Endothelial cell of umbilical vein (primary cell): ENCODE results near the gene HPDL. TPM values are rescaled to one million over a fixed set of nuclear protein-coding genes. Genes with fewer than 3 reads are reported as not detected.

ENCODE experiments used
- BruUV-seq: library from RNA; stranded (reverse); fragments of 400-500 nt; replicated peaks from 2 replicates; lab custom pipeline; 2021; lab: Mats Ljungman, UMichigan
- CTCF ChIA-PET: fragments of 300-600, 350-600 bp; sonication (Branson Sonifier 250); formaldehyde crosslinking; loops from one replicate; lab custom pipeline; 2021; ENCODE audit warnings: antibody characterized with exemption, inconsistent platforms; lab: Charles Lee
- POLR2A ChIA-PET: fragments of 300-600, 350-600 bp; sonication (Branson Sonifier 250); formaldehyde crosslinking; loops from one replicate; lab custom pipeline; 2021; ENCODE audit warnings: antibody characterized with exemption, inconsistent platforms; lab: Charles Lee
- DNase-seq: peaks from one replicate; pipeline ENCODE4 v3.0.0-alpha.2; 2011; ENCODE audit warnings: low read depth, low spot score
- FAIRE-seq: peaks from 2 replicates; lab custom pipeline; 2011; peaks lifted over from hg19 to GRCh38; lab: Jason Lieb, UNC
- H2AFZ ChIP-seq: 2 replicates; pipeline ENCODE4 v1.6.0; 2012; ENCODE audit warnings: low read depth, low read length, control low read depth, inconsistent platforms
- H3K27ac ChIP-seq: 2 replicates; pipeline ENCODE4 v1.5.1; 2011; ENCODE audit warnings: low read depth, mild to moderate bottlenecking, control low read depth, low read length, moderate library complexity; ENCODE audit not compliant: insufficient read depth
- H3K27me3 ChIP-seq, 2 experiments: 2 replicates each; pipeline versions ENCODE4 v1.6.0 to v1.6.1; 2011; ENCODE audit warnings: low read length in 2 of 2, mixed read lengths in 1 of 2; ENCODE audit not compliant: control insufficient read depth in 2 of 2, insufficient read depth in 2 of 2
- H3K36me3 ChIP-seq, 2 experiments: 2 replicates in 1 of 2; 3 replicates in 1 of 2; pipeline ENCODE4 v1.5.1; 2011; ENCODE audit warnings: low read length in 2 of 2, mild to moderate bottlenecking in 1 of 2, moderate library complexity in 1 of 2; ENCODE audit not compliant: control insufficient read depth in 2 of 2, insufficient read depth in 2 of 2; ENCODE audit errors: extremely low read depth in 1 of 2
- H3K4me1 ChIP-seq: 3 replicates; pipeline ENCODE4 v1.5.1; 2011; ENCODE audit warnings: mild to moderate bottlenecking, low read length; ENCODE audit not compliant: control insufficient read depth, insufficient read depth; ENCODE audit errors: extremely low read depth
- H3K4me2 ChIP-seq: 2 replicates; pipeline ENCODE4 v1.6.1; 2011; ENCODE audit warnings: low read length, control low read depth, mixed read lengths; ENCODE audit not compliant: insufficient read depth
- H3K4me3 ChIP-seq, 3 experiments: fragments of 200-600 bp in 1 of 3; sonication (generic), shearing (Covaris generic) in 1 of 3; replicated peaks in 1 of 3; 2 replicates each; pipeline ENCODE4 v1.5.1; 2011 to 2016; ENCODE audit warnings: control low read depth in 3 of 3, low read length in 3 of 3, mild to moderate bottlenecking in 2 of 3, inconsistent platforms in 1 of 3, low read depth in 1 of 3, moderate library complexity in 1 of 3; ENCODE audit not compliant: insufficient read depth in 1 of 3
- H3K79me2 ChIP-seq: 2 replicates; pipeline ENCODE4 v1.6.0; 2012; ENCODE audit warnings: low read length, inconsistent platforms; ENCODE audit not compliant: control insufficient read depth, insufficient read depth
- H3K9ac ChIP-seq: replicated peaks from 2 replicates; pipeline ENCODE3; 2011; ENCODE audit warnings: low read length, control low read depth; ENCODE audit not compliant: insufficient read depth; ENCODE audit errors: extremely low read depth
- H3K9me1 ChIP-seq: replicated peaks from 3 replicates; pipeline ENCODE4 v1.6.0; 2011; ENCODE audit warnings: mild to moderate bottlenecking, low read length; ENCODE audit not compliant: control insufficient read depth, insufficient read depth; ENCODE audit errors: extremely low read depth
- H3K9me3 ChIP-seq: replicated peaks from 2 replicates; pipeline ENCODE4 v1.5.1; 2012; ENCODE audit warnings: low read length, inconsistent platforms; ENCODE audit not compliant: control insufficient read depth, insufficient read depth
- H4K20me1 ChIP-seq: replicated peaks from 2 replicates; pipeline ENCODE3; 2011; ENCODE audit warnings: mild to moderate bottlenecking, low read length; ENCODE audit not compliant: control insufficient read depth, insufficient read depth; ENCODE audit errors: extremely low read depth
- EZH2 ChIP-seq: IDR thresholded peaks from 2 replicates; pipeline ENCODE4 v1.6.1; 2012; ENCODE audit warnings: borderline replicate concordance, low read depth, mild to moderate bottlenecking, moderate library complexity, low read length, inconsistent platforms; ENCODE audit not compliant: severe bottlenecking
- FOS ChIP-seq: IDR thresholded peaks from 2 replicates; pipeline ENCODE4 v1.6.1; 2011; ENCODE audit warnings: mild to moderate bottlenecking, low read length, moderate library complexity, borderline replicate concordance; ENCODE audit not compliant: insufficient read depth
- GATA2 ChIP-seq: IDR thresholded peaks from 2 replicates; pipeline ENCODE4 v1.7.0; 2011; ENCODE audit warnings: low read depth, mild to moderate bottlenecking, moderate library complexity, mixed read lengths, low read length; ENCODE audit not compliant: insufficient read length, insufficient read depth
- JUN ChIP-seq: IDR thresholded peaks from 2 replicates; pipeline ENCODE4 v1.6.1; 2011; ENCODE audit warnings: borderline replicate concordance, low read depth; ENCODE audit not compliant: insufficient read length, insufficient read depth
- MYC ChIP-seq: IDR thresholded peaks from one replicate; pipeline ENCODE4 v1.6.1; 2011; ENCODE audit warnings: mild to moderate bottlenecking, low read depth, low read length
- POLR2A ChIP-seq: IDR thresholded peaks from 2 replicates; pipeline ENCODE4 v1.6.1; 2012; ENCODE audit warnings: low read depth, mild to moderate bottlenecking, control low read depth, low read length
- POLR2AphosphoS5 ChIP-seq: IDR thresholded peaks from 2 replicates; pipeline ENCODE4 v1.6.1; 2012; ENCODE audit warnings: low read depth, mild to moderate bottlenecking, control low read depth, low read length, moderate library complexity; ENCODE audit not compliant: insufficient read depth
- dilution Hi-C: fragments of 300-500 bp; cut with MboI; formaldehyde crosslinking; loops from one replicate; pipeline ENCODE4 v1.15.0; 2019; ENCODE audit warnings: low sequenced_read_pairs; ENCODE audit not compliant: extremely low pct_ligation_motif_present
- intact Hi-C: fragments of 100-400 bp; cut with micrococcal nuclease; formaldehyde crosslinking; loops from one replicate; pipeline ENCODE4 v1.10.0; 2022
- polyA plus RNA-seq, 4 experiments: library from polyadenylated mRNA; depleted of rRNA in 3 of 4; stranded (reverse) in 3 of 4; unstranded in 1 of 4; fragments of >200 nt; gene quantifications; 2 replicates each; pipeline versions ENCODE4 v1.2.1 to v1.2.3, GENCODE V29; 2011 to 2012; ENCODE audit warnings: missing spikeins in 1 of 4
- total RNA-seq: library from RNA; stranded (reverse); gene quantifications from 2 replicates; pipeline ENCODE4 v1.2.3, GENCODE V29; 2021
- TF ChIP-seq, protein P1 (sequence below): IDR thresholded peaks from 2 replicates; pipeline ENCODE4 v1.6.1; 2011; ENCODE audit not compliant: insufficient read depth, insufficient read length
- TF ChIP-seq, protein P2 (sequence below), 2 donors: IDR thresholded peaks; 1 replicate in 1 of 2; 2 replicates in 1 of 2; pipeline ENCODE4 v1.5.1; 2011; ENCODE audit warnings: low read length in 2 of 2, mild to moderate bottlenecking in 2 of 2, moderate library complexity in 2 of 2, control low read depth in 1 of 2, inconsistent platforms in 1 of 2, low read depth in 1 of 2; ENCODE audit not compliant: insufficient read depth in 1 of 2; ENCODE audit errors: extremely low read depth in 1 of 2

Gene HPDL
- total and polyA plus RNA-seq, 2 donors (not counting 3 experiments of a cell fraction or from before 2014, with no cell fraction given), result 3.4 to 5.9 TPM

DNA sequence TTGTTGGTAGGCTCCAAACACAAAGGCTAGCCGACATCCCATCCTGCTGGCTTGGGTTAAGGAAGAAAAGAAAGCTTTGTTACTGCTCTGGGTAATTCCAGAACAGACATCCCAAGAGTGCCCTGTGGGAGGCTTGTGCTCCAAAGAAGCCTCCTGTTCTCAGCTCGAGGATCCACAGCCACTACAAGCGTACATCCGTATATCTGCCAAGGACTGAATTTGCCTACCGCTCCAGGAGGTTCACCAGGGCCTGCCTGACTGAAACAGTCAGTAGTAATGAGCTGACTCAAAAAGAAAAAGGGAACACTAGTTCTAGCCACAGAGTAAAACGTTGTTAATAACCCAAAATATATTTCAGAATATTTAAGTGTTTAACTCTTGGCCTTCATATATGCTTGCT, 38.4 kb downstream of the HPDL start:
- intact Hi-C loops, result no loop called here
- DNase-seq (no peak), FAIRE-seq (no peak)
- H3K36me3 ChIP-seq, result no peaks in the 10 kb centered on the region
- no peaks in the 10 kb centered on the region for H3K9me1 ChIP-seq
- H3K9me3 ChIP-seq, result no peaks in the 10 kb centered on the region
- BruUV-seq, result no TSS peak
- H3K4me2 ChIP-seq, result no peak overlapping the region
- CTCF ChIA-PET, result interaction anchor here (0.9 to 15.5 kb wide), 5 partner anchors 8 to 134 kb away, joined by 3 to 457 read pairs (median 4); partner anchors contain the start of genes CCDC163 and TESK2
- H3K27me3 ChIP-seq, result no peaks in the 10 kb centered on the region
- no peaks in the 10 kb centered on the region for H4K20me1 ChIP-seq
- H3K4me1 ChIP-seq, result no peaks in the 10 kb centered on the region
- no peak overlapping the region for H3K9ac ChIP-seq
- no peak overlapping the region for H3K27ac ChIP-seq
- no peak overlapping the region for H2AFZ ChIP-seq
- no peaks in the 10 kb centered on the region for H3K79me2 ChIP-seq
- dilution Hi-C loops, result loop anchor here (25.0 kb wide), 1 partner anchor 122 kb away; the partner anchor contains the start of gene TESK2
- TF ChIP-seq, protein P1, sequence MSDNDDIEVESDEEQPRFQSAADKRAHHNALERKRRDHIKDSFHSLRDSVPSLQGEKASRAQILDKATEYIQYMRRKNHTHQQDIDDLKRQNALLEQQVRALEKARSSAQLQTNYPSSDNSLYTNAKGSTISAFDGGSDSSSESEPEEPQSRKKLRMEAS, result no peak
- no peak for TF ChIP-seq JUN
- no peak for TF ChIP-seq GATA2
- no peak for TF ChIP-seq POLR2AphosphoS5
- no peak for TF ChIP-seq EZH2
- TF ChIP-seq MYC, result no peak
- no peak for TF ChIP-seq FOS
- TF ChIP-seq POLR2A, result no peak
- TF ChIP-seq, protein P2, sequence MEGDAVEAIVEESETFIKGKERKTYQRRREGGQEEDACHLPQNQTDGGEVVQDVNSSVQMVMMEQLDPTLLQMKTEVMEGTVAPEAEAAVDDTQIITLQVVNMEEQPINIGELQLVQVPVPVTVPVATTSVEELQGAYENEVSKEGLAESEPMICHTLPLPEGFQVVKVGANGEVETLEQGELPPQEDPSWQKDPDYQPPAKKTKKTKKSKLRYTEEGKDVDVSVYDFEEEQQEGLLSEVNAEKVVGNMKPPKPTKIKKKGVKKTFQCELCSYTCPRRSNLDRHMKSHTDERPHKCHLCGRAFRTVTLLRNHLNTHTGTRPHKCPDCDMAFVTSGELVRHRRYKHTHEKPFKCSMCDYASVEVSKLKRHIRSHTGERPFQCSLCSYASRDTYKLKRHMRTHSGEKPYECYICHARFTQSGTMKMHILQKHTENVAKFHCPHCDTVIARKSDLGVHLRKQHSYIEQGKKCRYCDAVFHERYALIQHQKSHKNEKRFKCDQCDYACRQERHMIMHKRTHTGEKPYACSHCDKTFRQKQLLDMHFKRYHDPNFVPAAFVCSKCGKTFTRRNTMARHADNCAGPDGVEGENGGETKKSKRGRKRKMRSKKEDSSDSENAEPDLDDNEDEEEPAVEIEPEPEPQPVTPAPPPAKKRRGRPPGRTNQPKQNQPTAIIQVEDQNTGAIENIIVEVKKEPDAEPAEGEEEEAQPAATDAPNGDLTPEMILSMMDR (IDR thresholded peaks at IDR 0.05; ENCODE audit: extremely low read depth in 1 of 2, insufficient read depth in 1 of 2, low read depth in 1 of 2, low read length in 2 of 2), result no peak
- POLR2A ChIA-PET, result no interaction called here
- no peak overlapping the region for H3K4me3 ChIP-seq
